HepG2 (cell line): ENCODE data around the gene NENF. TPM values are rescaled to one million over a fixed set of nuclear protein-coding genes. Genes with fewer than 3 reads are reported as not detected.

Experiments
- FOXM1 ChIP-seq: sonication (generic); formaldehyde crosslinking; IDR thresholded peaks from 2 replicates; pipeline ENCODE4 v1.5.0; 2020; ENCODE audit warnings: missing genetic modification reagents
- HNF1B ChIP-seq: sonication (generic); formaldehyde crosslinking; IDR thresholded peaks from 2 replicates; pipeline ENCODE4 v1.5.1; 2020; ENCODE audit warnings: mild to moderate bottlenecking, moderate library complexity, missing genetic modification reagents
- MTA1 ChIP-seq: sonication (generic); formaldehyde crosslinking; IDR thresholded peaks from 2 replicates; pipeline ENCODE4 v1.4.0; 2020; ENCODE audit warnings: missing genetic modification reagents, mild to moderate bottlenecking, borderline replicate concordance
- NCOR1 ChIP-seq: fragments of 200-600 bp; sonication (generic); IDR thresholded peaks from 2 replicates; pipeline ENCODE4 v1.7.0; 2017; ENCODE audit warnings: antibody characterized with exemption, low read length, borderline replicate concordance
- PAWR ChIP-seq: sonication (generic); formaldehyde crosslinking; IDR thresholded peaks from 2 replicates; pipeline ENCODE4 v1.4.0; 2020; ENCODE audit warnings: missing genetic modification reagents, mild to moderate bottlenecking, borderline replicate concordance
- POGK ChIP-seq: sonication (generic); formaldehyde crosslinking; conservative IDR thresholded peaks from 2 replicates; pipeline ENCODE4 v1.8.0; 2022; ENCODE audit warnings: mild to moderate bottlenecking, moderate library complexity, missing genetic modification reagents
- RFX3 ChIP-seq: IDR thresholded peaks from 2 replicates; pipeline ENCODE4 v1.6.1; 2016; ENCODE audit warnings: missing biosample characterization, missing genetic modification reagents
- ZFP36L1 ChIP-seq: sonication (generic); formaldehyde crosslinking; IDR thresholded peaks from 2 replicates; pipeline ENCODE4 v1.8.0; 2022; ENCODE audit warnings: mild to moderate bottlenecking, missing genetic modification reagents, moderate library complexity
- ZFP62 ChIP-seq: sonication (generic); formaldehyde crosslinking; IDR thresholded peaks from 2 replicates; pipeline ENCODE4 v1.4.0; 2020; ENCODE audit warnings: missing genetic modification reagents
- ZNF282 ChIP-seq: fragments of 450-650 bp; IDR thresholded peaks from 2 replicates; pipeline ENCODE4 v1.6.1; 2018; ENCODE audit not compliant: partially characterized antibody
- ZNF530 ChIP-seq: sonication (generic); formaldehyde crosslinking; IDR thresholded peaks from 2 replicates; pipeline ENCODE4 v1.5.0; 2020; ENCODE audit warnings: low read depth, mild to moderate bottlenecking, missing genetic modification reagents
- ZNF761 ChIP-seq: sonication (generic); formaldehyde crosslinking; conservative IDR thresholded peaks from 2 replicates; pipeline ENCODE4 v1.4.0; 2020; ENCODE audit warnings: mild to moderate bottlenecking, missing genetic modification reagents
- polyA plus RNA-seq, 8 experiments: library from polyadenylated mRNA; depleted of rRNA in 3 of 8; stranded (reverse) in 7 of 8; unstranded in 1 of 8; fragments of >200 nt; fragmentation: Illumina TruSeq in 4 of 8; extraction: Trizol in 4 of 8; gene quantifications; 2 replicates each; pipeline versions ENCODE4 v1.2.1 to v1.2.3, GENCODE V29; 2011 to 2016; ENCODE audit warnings: low read depth in 4 of 8, missing spikeins in 1 of 8, mixed read lengths in 1 of 8; ENCODE audit not compliant: insufficient read depth in 1 of 8
- total RNA-seq, 5 experiments: library from RNA; depleted of rRNA; stranded (reverse); fragments of >200 nt; fragmentation: Illumina TruSeq; extraction: Trizol; gene quantifications; 2 replicates each; pipeline ENCODE4 v1.2.3, GENCODE V29; 2016; ENCODE audit warnings: low read depth in 1 of 5
- TF ChIP-seq, protein P1 (sequence below), 2 experiments: sonication (generic) in 1 of 2; formaldehyde crosslinking in 1 of 2; IDR thresholded peaks; 2 replicates each; pipeline versions ENCODE4 v1.6.1 to v1.9.0; 2014 to 2022; ENCODE audit warnings: antibody characterized with exemption in 1 of 2, borderline replicate concordance in 1 of 2, inconsistent platforms in 1 of 2, low read depth in 1 of 2, missing genetic modification reagents in 1 of 2
- TF ChIP-seq, protein P2 (sequence below): sonication (generic); formaldehyde crosslinking; IDR thresholded peaks from 2 replicates; pipeline ENCODE4 v1.4.0; 2020; ENCODE audit warnings: mild to moderate bottlenecking, missing genetic modification reagents
- TF ChIP-seq, protein P3 (sequence below): sonication (generic); formaldehyde crosslinking; IDR thresholded peaks from 2 replicates; pipeline ENCODE4 v1.4.0; 2020; ENCODE audit warnings: low read depth, mild to moderate bottlenecking, missing genetic modification reagents
- TF ChIP-seq, protein P4 (sequence below): sonication (generic); formaldehyde crosslinking; IDR thresholded peaks from 2 replicates; pipeline ENCODE4 v1.5.0; 2020; ENCODE audit warnings: missing genetic modification reagents, mild to moderate bottlenecking, borderline replicate concordance

NENF gene
- total and polyA plus RNA-seq, 2 of the 13 experiments (the other 11 are each of a cell fraction or from before 2014, with no cell fraction given) = 31.7 to 40.4 TPM

GRCh38 chr1:212414328-212415106, 18.2 kb upstream of the NENF start, which contains the start of gene PACC1 (continued):
- TF ChIP-seq, protein P1, sequence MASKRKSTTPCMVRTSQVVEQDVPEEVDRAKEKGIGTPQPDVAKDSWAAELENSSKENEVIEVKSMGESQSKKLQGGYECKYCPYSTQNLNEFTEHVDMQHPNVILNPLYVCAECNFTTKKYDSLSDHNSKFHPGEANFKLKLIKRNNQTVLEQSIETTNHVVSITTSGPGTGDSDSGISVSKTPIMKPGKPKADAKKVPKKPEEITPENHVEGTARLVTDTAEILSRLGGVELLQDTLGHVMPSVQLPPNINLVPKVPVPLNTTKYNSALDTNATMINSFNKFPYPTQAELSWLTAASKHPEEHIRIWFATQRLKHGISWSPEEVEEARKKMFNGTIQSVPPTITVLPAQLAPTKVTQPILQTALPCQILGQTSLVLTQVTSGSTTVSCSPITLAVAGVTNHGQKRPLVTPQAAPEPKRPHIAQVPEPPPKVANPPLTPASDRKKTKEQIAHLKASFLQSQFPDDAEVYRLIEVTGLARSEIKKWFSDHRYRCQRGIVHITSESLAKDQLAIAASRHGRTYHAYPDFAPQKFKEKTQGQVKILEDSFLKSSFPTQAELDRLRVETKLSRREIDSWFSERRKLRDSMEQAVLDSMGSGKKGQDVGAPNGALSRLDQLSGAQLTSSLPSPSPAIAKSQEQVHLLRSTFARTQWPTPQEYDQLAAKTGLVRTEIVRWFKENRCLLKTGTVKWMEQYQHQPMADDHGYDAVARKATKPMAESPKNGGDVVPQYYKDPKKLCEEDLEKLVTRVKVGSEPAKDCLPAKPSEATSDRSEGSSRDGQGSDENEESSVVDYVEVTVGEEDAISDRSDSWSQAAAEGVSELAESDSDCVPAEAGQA (IDR thresholded peaks at IDR 0.05; ENCODE audit: low read depth) = 0 out of 2 replicates have a peak, but pooled peaks have one; percentile 28
- TF ChIP-seq, protein P1 (CRISPR knock-in tag; IDR thresholded peaks at IDR 0.05; ENCODE audit: borderline replicate concordance) = no peak
- TF ChIP-seq, protein P2, sequence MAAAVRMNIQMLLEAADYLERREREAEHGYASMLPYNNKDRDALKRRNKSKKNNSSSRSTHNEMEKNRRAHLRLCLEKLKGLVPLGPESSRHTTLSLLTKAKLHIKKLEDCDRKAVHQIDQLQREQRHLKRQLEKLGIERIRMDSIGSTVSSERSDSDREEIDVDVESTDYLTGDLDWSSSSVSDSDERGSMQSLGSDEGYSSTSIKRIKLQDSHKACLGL (CRISPR knock-in tag) = no peak
- TF ChIP-seq PAWR (CRISPR knock-in tag) (no peak), ZFP36L1 (CRISPR knock-in tag) (no peak), HNF1B (peak; percentile 59; the same call in 1 of the 2 replicates), ZFP62 (no peak), ZNF530 (CRISPR knock-in tag) (no peak), FOXM1 (CRISPR knock-in tag) (no peak), NCOR1 (no peak), ZNF282 (no peak), ZNF761 (CRISPR knock-in tag) (no peak), RFX3 (CRISPR knock-in tag) (no peak), MTA1 (CRISPR knock-in tag) (no peak), POGK (CRISPR knock-in tag) (peak; percentile 78)
- TF ChIP-seq, protein P3, sequence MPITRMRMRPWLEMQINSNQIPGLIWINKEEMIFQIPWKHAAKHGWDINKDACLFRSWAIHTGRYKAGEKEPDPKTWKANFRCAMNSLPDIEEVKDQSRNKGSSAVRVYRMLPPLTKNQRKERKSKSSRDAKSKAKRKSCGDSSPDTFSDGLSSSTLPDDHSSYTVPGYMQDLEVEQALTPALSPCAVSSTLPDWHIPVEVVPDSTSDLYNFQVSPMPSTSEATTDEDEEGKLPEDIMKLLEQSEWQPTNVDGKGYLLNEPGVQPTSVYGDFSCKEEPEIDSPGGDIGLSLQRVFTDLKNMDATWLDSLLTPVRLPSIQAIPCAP (CRISPR knock-in tag) = no peak
- TF ChIP-seq, protein P4, sequence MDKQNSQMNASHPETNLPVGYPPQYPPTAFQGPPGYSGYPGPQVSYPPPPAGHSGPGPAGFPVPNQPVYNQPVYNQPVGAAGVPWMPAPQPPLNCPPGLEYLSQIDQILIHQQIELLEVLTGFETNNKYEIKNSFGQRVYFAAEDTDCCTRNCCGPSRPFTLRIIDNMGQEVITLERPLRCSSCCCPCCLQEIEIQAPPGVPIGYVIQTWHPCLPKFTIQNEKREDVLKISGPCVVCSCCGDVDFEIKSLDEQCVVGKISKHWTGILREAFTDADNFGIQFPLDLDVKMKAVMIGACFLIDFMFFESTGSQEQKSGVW (CRISPR knock-in tag) = no peak
